Activated naive CD8-positive, alpha-beta T cell (primary cell): ENCODE data around the gene PPIP5K2.

ENCODE experiments used
- H3K27ac Mint-ChIP-seq: one replicate; pipeline ENCODE4 v1.8.0; 2021; ENCODE audit warnings: mixed read lengths
- H3K27me3 Mint-ChIP-seq: one replicate; pipeline ENCODE4 v1.8.0; 2021; ENCODE audit warnings: mixed read lengths
- H3K36me3 Mint-ChIP-seq: one replicate; pipeline ENCODE4 v1.8.0; 2021; ENCODE audit warnings: mixed read lengths
- H3K4me1 Mint-ChIP-seq: one replicate; pipeline ENCODE4 v1.8.0; 2021; ENCODE audit warnings: low read depth, mixed read lengths
- H3K4me3 Mint-ChIP-seq: one replicate; pipeline ENCODE4 v1.8.0; 2021; ENCODE audit warnings: mild to moderate bottlenecking, mixed read lengths
- H3K9me3 Mint-ChIP-seq: one replicate; pipeline ENCODE4 v1.8.0; 2021; ENCODE audit warnings: low read depth, mixed read lengths

The PPIP5K2 gene

GRCh38 chr5:103232393-103232999, 112.4 kb downstream of the PPIP5K2 start:
- H3K27ac Mint-ChIP-seq = no peak overlapping the region
- H3K4me1 Mint-ChIP-seq = no peaks in the 10 kb centered on the region
- no peak overlapping the region for H3K4me3 Mint-ChIP-seq
- H3K9me3 Mint-ChIP-seq = no peaks in the 10 kb centered on the region
- H3K36me3 Mint-ChIP-seq = no peaks in the 10 kb centered on the region
- peaks cover 5% of the 10 kb centered on the region for H3K27me3 Mint-ChIP-seq

GRCh38 chr5:103234239-103234975, 114.3 kb downstream of the PPIP5K2 start:
- H3K36me3 Mint-ChIP-seq = no peaks in the 10 kb centered on the region
- H3K4me3 Mint-ChIP-seq = no peak overlapping the region
- peaks cover 6% of the 10 kb centered on the region for H3K9me3 Mint-ChIP-seq
- peaks cover 2% of the 10 kb centered on the region for H3K27me3 Mint-ChIP-seq
- no peak overlapping the region for H3K27ac Mint-ChIP-seq
- no peaks in the 10 kb centered on the region for H3K4me1 Mint-ChIP-seq

- H3K4me3 Mint-ChIP-seq = no peak overlapping the region
These were observed 115.8 kb downstream of the PPIP5K2 start for GRCh38 chr5:103235891-103236290.

GRCh38 chr5:103237778-103238177, 117.7 kb downstream of the PPIP5K2 start:
- H3K4me1 Mint-ChIP-seq = no peaks in the 10 kb centered on the region

More at GRCh38 chr5:103235891-103236290, 115.8 kb downstream of the PPIP5K2 start:
- peaks cover 2% of the 10 kb centered on the region for H3K27me3 Mint-ChIP-seq
- peaks cover 11% of the 10 kb centered on the region for H3K9me3 Mint-ChIP-seq
- no peak overlapping the region for H3K27ac Mint-ChIP-seq
- H3K4me1 Mint-ChIP-seq = no peaks in the 10 kb centered on the region
- no peaks in the 10 kb centered on the region for H3K36me3 Mint-ChIP-seq

GRCh38 chr5:103243665-103244064, 123.6 kb downstream of the PPIP5K2 start:
- no peak overlapping the region for H3K27ac Mint-ChIP-seq
- H3K27me3 Mint-ChIP-seq = peaks cover 15% of the 10 kb centered on the region

More at GRCh38 chr5:103237778-103238177, 117.7 kb downstream of the PPIP5K2 start:
- H3K4me3 Mint-ChIP-seq = no peak overlapping the region
- peaks cover 11% of the 10 kb centered on the region for H3K9me3 Mint-ChIP-seq
- H3K27ac Mint-ChIP-seq = no peak overlapping the region
- H3K36me3 Mint-ChIP-seq = no peaks in the 10 kb centered on the region
- peaks cover 4% of the 10 kb centered on the region for H3K27me3 Mint-ChIP-seq

GRCh38 chr5:103244398-103244797, 124.3 kb downstream of the PPIP5K2 start:
- peaks cover 14% of the 10 kb centered on the region for H3K27me3 Mint-ChIP-seq

More at GRCh38 chr5:103243665-103244064, 123.6 kb downstream of the PPIP5K2 start:
- Mint-ChIP-seq H3K4me3 (no peak overlapping the region), H3K9me3 (peaks cover 11% of the 10 kb centered on the region), H3K36me3 (no peaks in the 10 kb centered on the region), H3K4me1 (peaks cover 15% of the 10 kb centered on the region)

GRCh38 chr5:103245761-103246160, 125.7 kb downstream of the PPIP5K2 start:
- Mint-ChIP-seq H3K27me3 (peaks cover 20% of the 10 kb centered on the region), H3K27ac (no peak overlapping the region), H3K4me1 (peaks cover 15% of the 10 kb centered on the region), H3K4me3 (peak overlapping the region; percentile 1), H3K36me3 (no peaks in the 10 kb centered on the region), H3K9me3 (no peaks in the 10 kb centered on the region)

More at GRCh38 chr5:103244398-103244797, 124.3 kb downstream of the PPIP5K2 start:
- no peaks in the 10 kb centered on the region for H3K36me3 Mint-ChIP-seq
- H3K4me1 Mint-ChIP-seq = peaks cover 15% of the 10 kb centered on the region
- H3K4me3 Mint-ChIP-seq = no peak overlapping the region
- no peak overlapping the region for H3K27ac Mint-ChIP-seq
- H3K9me3 Mint-ChIP-seq = peaks cover 6% of the 10 kb centered on the region

GRCh38 chr5:103247118-103247517, 127.0 kb downstream of the PPIP5K2 start:
- Mint-ChIP-seq H3K27me3 (peaks cover 25% of the 10 kb centered on the region), H3K36me3 (no peaks in the 10 kb centered on the region), H3K9me3 (no peaks in the 10 kb centered on the region), H3K4me3 (no peak overlapping the region), H3K27ac (no peak overlapping the region), H3K4me1 (peaks cover 15% of the 10 kb centered on the region)

GRCh38 chr5:103249068-103249467, 129.0 kb downstream of the PPIP5K2 start:
- Mint-ChIP-seq H3K27ac (no peak overlapping the region), H3K27me3 (peaks cover 30% of the 10 kb centered on the region), H3K36me3 (no peaks in the 10 kb centered on the region), H3K9me3 (no peaks in the 10 kb centered on the region), H3K4me3 (no peak overlapping the region), H3K4me1 (peaks cover 15% of the 10 kb centered on the region)

- H3K4me3 Mint-ChIP-seq = no peak overlapping the region
- H3K36me3 Mint-ChIP-seq = no peaks in the 10 kb centered on the region
- peaks cover 18% of the 10 kb centered on the region for H3K27me3 Mint-ChIP-seq
- H3K27ac Mint-ChIP-seq = no peak overlapping the region
- H3K9me3 Mint-ChIP-seq = no peaks in the 10 kb centered on the region
- H3K4me1 Mint-ChIP-seq = peaks cover 7% of the 10 kb centered on the region
These were observed 134.8 kb downstream of the PPIP5K2 start for GRCh38 chr5:103254921-103255320.

- Mint-ChIP-seq H3K27ac (no peak overlapping the region), H3K36me3 (no peaks in the 10 kb centered on the region), H3K27me3 (peaks cover 16% of the 10 kb centered on the region), H3K4me3 (no peak overlapping the region), H3K4me1 (peaks cover 12% of the 10 kb centered on the region), H3K9me3 (no peaks in the 10 kb centered on the region)
These were observed 135.6 kb downstream of the PPIP5K2 start for GRCh38 chr5:103255691-103256090.

GRCh38 chr5:103256178-103256577, 136.1 kb downstream of the PPIP5K2 start:
- Mint-ChIP-seq H3K9me3 (no peaks in the 10 kb centered on the region), H3K27ac (no peak overlapping the region), H3K4me1 (peaks cover 16% of the 10 kb centered on the region), H3K36me3 (no peaks in the 10 kb centered on the region), H3K27me3 (peaks cover 14% of the 10 kb centered on the region), H3K4me3 (no peak overlapping the region)

GRCh38 chr5:103258368-103258956, 138.4 kb downstream of the PPIP5K2 start, which contains the start of gene MACIR:
Gene MACIR, plus strand, starts transcription at chr5:103258763. Its CDS starts 17,157 bp downstream, at chr5:103275920.
- H3K27ac Mint-ChIP-seq = peak within 1 kb of the TSS; percentile 87

GRCh38 chr5:103258957-103259704, 139.0 kb downstream of the PPIP5K2 start:
- H3K4me1 Mint-ChIP-seq = peaks cover 22% of the 10 kb centered on the region
- H3K27ac Mint-ChIP-seq = peak overlapping the region; percentile 87
- no peaks in the 10 kb centered on the region for H3K9me3 Mint-ChIP-seq
- H3K36me3 Mint-ChIP-seq = no peaks in the 10 kb centered on the region
- peaks cover 3% of the 10 kb centered on the region for H3K27me3 Mint-ChIP-seq
- H3K4me3 Mint-ChIP-seq = peak overlapping the region; percentile 89

More at GRCh38 chr5:103258368-103258956, 138.4 kb downstream of the PPIP5K2 start, which contains the start of gene MACIR:
- Mint-ChIP-seq H3K9me3 (no peaks in the 10 kb centered on the region), H3K4me1 (peaks cover 22% of the 10 kb centered on the region), H3K4me3 (peak within 1 kb of the TSS; percentile 89), H3K27me3 (peaks cover 5% of the 10 kb centered on the region), H3K36me3 (no peaks in the 10 kb centered on the region)
